ENCODE results near the gene NUDCD3. TPM values are rescaled to one million over a fixed set of nuclear protein-coding genes. Genes with fewer than 3 reads are reported as not detected.
A peak's percentile ranks its signal among the peaks of the same experiment; 100 is the strongest.

Gene NUDCD3
- total RNA-seq, 1 experiment from 2014 or later: 71.9 TPM

- H3K79me1 ChIP-seq (ENCODE audit: insufficient read depth, low read depth, low read length, poor library complexity, severe bottlenecking): no peaks in the 10 kb centered on the region
- no peaks in the 10 kb centered on the region for H3K27me3 ChIP-seq (ENCODE audit: insufficient read depth, low read length)
- no peak overlapping the region for H4K91ac ChIP-seq (ENCODE audit: insufficient read length, low read depth, low read length)
- H4K20me1 ChIP-seq (ENCODE audit: control insufficient read depth, insufficient read depth, insufficient read length): no peaks in the 10 kb centered on the region
- no peak overlapping the region for H3K23ac ChIP-seq (ENCODE audit: insufficient read length, low read depth, low read length)
- no peaks in the 10 kb centered on the region for H3K23me2 ChIP-seq (ENCODE audit: insufficient read length, low read depth, low read length, poor library complexity, severe bottlenecking)
- peak; percentile 12 for DNase-seq
- H3K4me1 Mint-ChIP-seq: no peaks in the 10 kb centered on the region
- H3K9me3 ChIP-seq (ENCODE audit: control insufficient read depth, low read depth, low read length): no peaks in the 10 kb centered on the region
- H3K9ac ChIP-seq (ENCODE audit: extremely low read depth, insufficient read length, low read length): no peak overlapping the region
- H3T11ph ChIP-seq (ENCODE audit: low read length): no peak overlapping the region
- no peak overlapping the region for H3K18ac ChIP-seq (ENCODE audit: insufficient read length, low read depth, low read length)
- no peak overlapping the region for H2BK15ac ChIP-seq (ENCODE audit: low read depth, low read length)
- no peak overlapping the region for H3K4ac ChIP-seq (ENCODE audit: low read depth, low read length)
- no peaks in the 10 kb centered on the region for H3K79me2 ChIP-seq (ENCODE audit: insufficient read depth, low read length)
- no peak overlapping the region for H3K4me3 Mint-ChIP-seq
- TF ChIP-seq CTCF (conservative IDR thresholded peaks at IDR 0.05): no peak
- peaks cover 6 to 21% (median 10%) of the 10 kb centered on the region in 3 experiments; a peak in 6 of 7 replicates for H3K36me3 Mint-ChIP-seq (ENCODE audit: insufficient read depth in 1 of 3, low read depth in 3 of 3)
- no peak overlapping the region for H2BK120ac ChIP-seq (ENCODE audit: low read depth, low read length, poor library complexity, severe bottlenecking)
- H3K27ac Mint-ChIP-seq: peak overlapping the region in 2 of 3 experiments; percentile 40 to 62; a peak in 3 of 7 replicates
- H2AK5ac ChIP-seq (ENCODE audit: insufficient read length, low read length): no peak overlapping the region
- H2BK5ac ChIP-seq (ENCODE audit: insufficient read length, low read length): no peak overlapping the region
- H2BK20ac ChIP-seq (ENCODE audit: low read depth, low read length, poor library complexity, severe bottlenecking): no peak overlapping the region
- no peaks in the 10 kb centered on the region; the same call in 1 of the 2 replicates for H3K27me3 Mint-ChIP-seq (ENCODE audit: low read depth)
- H4K5ac ChIP-seq (ENCODE audit: insufficient read length, low read depth, low read length): no peak overlapping the region
- no peak overlapping the region for H2AFZ ChIP-seq (ENCODE audit: low read length)
- no peak overlapping the region for H3K56ac ChIP-seq (ENCODE audit: insufficient read length, low read depth, low read length)
- no peak overlapping the region for H2BK12ac ChIP-seq (ENCODE audit: insufficient read length, low read depth, low read length)
- H3K27ac ChIP-seq (ENCODE audit: insufficient read length, low read depth, low read length): no peak overlapping the region
- no CpG with 5 or more reads among the region's 7 CpGs for WGBS (ENCODE audit: extremely low coverage, insufficient read length, low lambda C conversion rate)
- H4K8ac ChIP-seq (replicated peaks; ENCODE audit: insufficient read length, low read depth, low read length): no peak overlapping the region
- H3K4me1 ChIP-seq (ENCODE audit: insufficient read depth, low read length): no peaks in the 10 kb centered on the region
- H3K14ac ChIP-seq (ENCODE audit: insufficient read depth, low read length): no peak overlapping the region
- H3K4me2 ChIP-seq (ENCODE audit: insufficient read depth, insufficient read length, low read length): no peak overlapping the region
- H3K9me3 Mint-ChIP-seq: no peaks in the 10 kb centered on the region
Measured at GRCh38 chr7:44393238-44394111, 97.0 kb downstream of the NUDCD3 start.

All from H9 (cell line).